Endothelial cell (in vitro differentiated cells): Measurements from ENCODE around the gene P2RY4. TPM values are rescaled to one million over a fixed set of nuclear protein-coding genes. Genes with fewer than 3 reads are reported as not detected.

Experiments used
- DNase-seq: peaks from one replicate; pipeline ENCODE4 v3.0.0; 2021; ENCODE audit warnings: low spot score
- H3K27ac Mint-ChIP-seq: one replicate; pipeline ENCODE4 v1.8.0; 2021; ENCODE audit warnings: mixed read lengths, inconsistent platforms; ENCODE audit not compliant: unreplicated experiment
- H3K27me3 Mint-ChIP-seq: one replicate; pipeline ENCODE4 v1.8.0; 2021; ENCODE audit warnings: mild to moderate bottlenecking, moderate library complexity, mixed read lengths, inconsistent platforms; ENCODE audit not compliant: unreplicated experiment
- H3K36me3 Mint-ChIP-seq: one replicate; pipeline ENCODE4 v1.8.0; 2021; ENCODE audit warnings: mild to moderate bottlenecking, low read depth, mixed read lengths, inconsistent platforms; ENCODE audit not compliant: unreplicated experiment
- H3K4me1 Mint-ChIP-seq: one replicate; pipeline ENCODE4 v1.8.0; 2021; ENCODE audit warnings: mild to moderate bottlenecking, mixed read lengths, inconsistent platforms; ENCODE audit not compliant: unreplicated experiment
- H3K4me3 Mint-ChIP-seq: one replicate; pipeline ENCODE4 v1.8.0; 2021; ENCODE audit warnings: mild to moderate bottlenecking, mixed read lengths, inconsistent platforms; ENCODE audit not compliant: unreplicated experiment
- H3K9me3 Mint-ChIP-seq: one replicate; pipeline ENCODE4 v1.8.0; 2021; ENCODE audit warnings: mixed read lengths, inconsistent platforms; ENCODE audit not compliant: unreplicated experiment
- total RNA-seq: library from RNA; stranded (reverse); fragmentation: NEBNext Ultra II Directional; extraction: Animal tissue kit (Norgen Biotek cat#: 25700); gene quantifications from one replicate; pipeline ENCODE4 v1.2.1, GENCODE V29; 2021; ENCODE audit not compliant: unreplicated experiment
- TF ChIP-seq, protein P1 (sequence below): fragments of 200-600 bp; sonication (generic); IDR thresholded peaks from one replicate; pipeline ENCODE4 v1.5.0; 2021; ENCODE audit warnings: antibody characterized with exemption; ENCODE audit not compliant: unreplicated experiment

The P2RY4 gene
- total RNA-seq, 1 donor from 2014 or later, result 0.38 TPM

DNA sequence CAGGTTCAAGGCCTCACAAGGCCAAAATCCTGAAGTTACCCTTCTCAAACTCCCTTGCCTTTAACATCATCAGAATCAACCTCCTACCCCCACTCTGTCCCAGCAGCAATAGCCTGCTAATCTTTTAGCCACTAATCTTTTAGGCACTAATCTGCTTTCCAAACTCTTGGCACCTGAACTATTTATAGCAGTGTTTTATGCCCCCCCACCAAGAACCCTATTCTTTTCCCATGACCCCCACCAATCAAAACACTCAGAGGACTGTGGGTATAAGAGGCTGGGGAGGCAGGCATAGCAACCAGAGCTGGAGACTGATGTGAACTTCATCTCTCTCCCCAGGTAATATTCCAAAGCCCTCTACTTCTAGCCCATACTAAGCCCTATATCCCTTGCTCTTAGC is 8.0 kb upstream of the P2RY4 start, which contains the start of gene ARR3:
ARR3 (plus strand) TSS at position 301 of the 400 bp plus-strand sequence. CDS start 1,052 bp downstream, outside the sequence.
- Mint-ChIP-seq H3K36me3 (no peaks in the 10 kb centered on the region), H3K27ac (no peak within 1 kb of the TSS), H3K4me1 (no peaks in the 10 kb centered on the region), H3K9me3 (no peaks in the 10 kb centered on the region), H3K27me3 (no peaks in the 10 kb centered on the region), H3K4me3 (no peak within 1 kb of the TSS)
- DNase-seq, result no peak
- TF ChIP-seq, protein P1, sequence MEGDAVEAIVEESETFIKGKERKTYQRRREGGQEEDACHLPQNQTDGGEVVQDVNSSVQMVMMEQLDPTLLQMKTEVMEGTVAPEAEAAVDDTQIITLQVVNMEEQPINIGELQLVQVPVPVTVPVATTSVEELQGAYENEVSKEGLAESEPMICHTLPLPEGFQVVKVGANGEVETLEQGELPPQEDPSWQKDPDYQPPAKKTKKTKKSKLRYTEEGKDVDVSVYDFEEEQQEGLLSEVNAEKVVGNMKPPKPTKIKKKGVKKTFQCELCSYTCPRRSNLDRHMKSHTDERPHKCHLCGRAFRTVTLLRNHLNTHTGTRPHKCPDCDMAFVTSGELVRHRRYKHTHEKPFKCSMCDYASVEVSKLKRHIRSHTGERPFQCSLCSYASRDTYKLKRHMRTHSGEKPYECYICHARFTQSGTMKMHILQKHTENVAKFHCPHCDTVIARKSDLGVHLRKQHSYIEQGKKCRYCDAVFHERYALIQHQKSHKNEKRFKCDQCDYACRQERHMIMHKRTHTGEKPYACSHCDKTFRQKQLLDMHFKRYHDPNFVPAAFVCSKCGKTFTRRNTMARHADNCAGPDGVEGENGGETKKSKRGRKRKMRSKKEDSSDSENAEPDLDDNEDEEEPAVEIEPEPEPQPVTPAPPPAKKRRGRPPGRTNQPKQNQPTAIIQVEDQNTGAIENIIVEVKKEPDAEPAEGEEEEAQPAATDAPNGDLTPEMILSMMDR, result no peak

DNA sequence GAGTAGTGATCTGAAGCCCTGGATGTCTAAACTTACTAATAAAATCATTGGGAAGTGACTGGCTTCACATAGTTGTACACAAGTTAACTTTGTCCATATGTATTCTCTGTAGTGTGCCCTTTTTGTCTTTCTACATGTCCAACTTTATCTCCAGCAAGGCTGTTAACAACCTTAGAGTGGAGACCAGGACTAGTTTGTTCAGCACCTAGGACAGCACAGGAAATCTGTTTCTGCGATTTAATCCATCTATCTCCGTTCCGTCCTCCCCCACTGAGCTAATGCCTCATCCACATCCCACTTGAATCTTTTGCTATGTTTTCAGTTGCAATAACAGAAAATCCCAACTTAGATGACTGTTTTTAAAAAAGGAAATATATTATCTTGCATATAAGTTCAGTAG is 4.8 kb upstream of the P2RY4 start:
- H3K4me3 Mint-ChIP-seq, result no peak overlapping the region
- no peaks in the 10 kb centered on the region for H3K9me3 Mint-ChIP-seq
- no peak for DNase-seq
- H3K4me1 Mint-ChIP-seq, result no peaks in the 10 kb centered on the region
- TF ChIP-seq, protein P1, result no peak
- H3K36me3 Mint-ChIP-seq, result no peaks in the 10 kb centered on the region
- H3K27ac Mint-ChIP-seq, result no peak overlapping the region
- H3K27me3 Mint-ChIP-seq, result no peaks in the 10 kb centered on the region

DNA sequence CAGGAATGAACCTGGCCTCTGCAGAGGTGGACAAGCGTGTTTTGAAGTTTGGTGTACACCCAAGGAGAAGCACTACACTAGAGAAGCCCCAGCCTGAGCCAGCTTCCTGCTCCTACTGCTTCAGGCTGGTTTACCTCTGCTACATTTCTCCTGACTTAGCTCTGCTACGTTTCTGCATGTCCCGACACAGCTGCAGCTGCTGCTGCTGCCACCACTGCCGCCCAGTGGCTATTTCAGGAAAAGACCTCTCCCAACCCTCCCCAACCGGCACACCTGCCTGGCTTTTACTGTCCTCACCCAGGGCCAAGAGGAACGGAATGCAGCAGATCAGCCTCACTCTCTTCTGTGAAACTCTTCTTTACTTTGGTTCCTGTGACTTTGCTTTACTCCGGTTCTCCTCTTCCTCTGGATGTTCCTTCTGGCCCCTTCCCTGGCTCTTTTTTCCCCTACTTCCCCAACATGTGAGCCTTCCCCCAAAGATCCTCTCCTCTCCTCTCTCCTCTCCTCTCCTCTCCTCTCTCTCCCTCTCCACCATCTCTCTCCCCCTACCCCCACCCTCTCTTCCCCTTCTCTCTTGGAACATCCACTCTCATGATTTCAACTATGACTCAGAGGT is 3.1 kb upstream of the P2RY4 start:
- TF ChIP-seq, protein P1, result peak; percentile 21
- Mint-ChIP-seq H3K27ac (no peak overlapping the region), H3K36me3 (no peaks in the 10 kb centered on the region), H3K4me3 (no peak overlapping the region), H3K27me3 (no peaks in the 10 kb centered on the region), H3K4me1 (no peaks in the 10 kb centered on the region), H3K9me3 (no peaks in the 10 kb centered on the region)
- DNase-seq, result peak; percentile 58

DNA sequence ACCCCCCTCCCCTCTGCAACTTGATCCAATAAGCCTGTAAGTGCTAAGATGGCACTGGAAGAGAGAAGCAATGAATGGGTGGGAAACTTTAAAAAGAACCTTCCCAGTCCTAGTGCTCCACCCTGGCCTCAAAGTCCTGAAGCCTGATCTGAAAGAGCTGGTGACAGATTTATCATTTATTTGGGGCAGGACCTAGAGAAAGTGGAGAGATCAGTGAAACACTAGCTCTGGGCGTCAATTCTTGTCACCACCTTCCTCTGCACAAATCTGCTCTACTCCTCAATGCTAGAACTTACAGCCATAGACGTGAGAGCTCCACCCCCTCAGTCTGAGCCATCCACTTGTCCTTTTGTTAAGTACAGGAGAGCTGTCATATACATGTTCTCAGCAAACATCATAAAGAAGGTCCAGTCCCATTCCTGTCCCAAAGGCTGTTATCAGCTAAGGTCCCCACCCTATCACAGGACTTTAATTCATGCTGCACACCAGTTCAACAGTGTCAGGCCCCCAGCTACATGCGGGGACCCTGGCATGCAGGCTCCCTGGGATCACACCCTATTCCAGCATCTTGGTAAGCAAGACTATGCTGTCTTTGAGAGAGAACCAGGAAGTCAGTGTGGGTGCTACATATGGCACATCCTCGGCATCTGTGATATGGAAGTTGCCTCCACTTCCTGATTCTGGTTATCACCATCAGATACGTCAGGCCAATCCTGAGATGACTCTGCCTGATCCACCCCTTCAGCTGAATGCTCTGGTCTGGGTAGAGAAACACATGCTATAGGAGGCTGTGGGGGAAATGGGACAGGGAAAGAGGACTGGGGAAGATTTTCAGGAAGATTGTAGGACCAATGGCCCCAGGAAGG is 2.3 kb downstream of the P2RY4 start:
- H3K4me3 Mint-ChIP-seq, result no peak overlapping the region
- H3K36me3 Mint-ChIP-seq, result peaks cover 3% of the 10 kb centered on the region
- no peak overlapping the region for H3K27ac Mint-ChIP-seq
- TF ChIP-seq, protein P1, result no peak
- peaks cover 15% of the 10 kb centered on the region for H3K4me1 Mint-ChIP-seq
- no peak for DNase-seq
- no peaks in the 10 kb centered on the region for H3K9me3 Mint-ChIP-seq
- H3K27me3 Mint-ChIP-seq, result peaks cover 1% of the 10 kb centered on the region

DNA sequence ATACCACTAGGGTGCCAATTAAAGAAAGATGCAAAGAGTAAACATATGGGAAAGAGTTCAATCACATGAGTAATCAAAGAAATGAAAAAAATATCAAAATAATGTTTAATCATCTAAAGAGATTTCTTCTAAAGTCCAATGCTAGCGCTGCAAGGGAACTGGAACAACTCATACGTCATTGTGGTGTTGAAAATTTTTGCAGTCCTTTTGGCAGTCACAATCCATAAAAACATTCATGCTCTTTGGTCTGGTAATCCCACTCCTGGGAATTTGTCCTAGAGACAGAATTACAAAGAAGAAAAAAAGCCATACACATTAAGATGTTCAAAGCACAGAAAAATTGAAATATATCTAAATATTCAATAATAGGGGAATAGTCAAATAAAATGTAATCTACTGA is 4.6 kb downstream of the P2RY4 start:
- DNase-seq, result no peak
- TF ChIP-seq, protein P1, result no peak
- Mint-ChIP-seq H3K27ac (no peak overlapping the region), H3K4me3 (no peak overlapping the region), H3K4me1 (peaks cover 15% of the 10 kb centered on the region), H3K9me3 (no peaks in the 10 kb centered on the region), H3K27me3 (peaks cover 1% of the 10 kb centered on the region), H3K36me3 (peaks cover 3% of the 10 kb centered on the region)
